HG02981 (cell line): Measurements from ENCODE around the gene MYBL2.

Source experiments
- ATAC-seq: cut with Tn5 transposase; IDR thresholded peaks from one replicate; pipeline ENCODE4 v1.9.1; 2021; ENCODE audit warnings: mild to moderate bottlenecking, moderate library complexity; ENCODE audit not compliant: unreplicated experiment

MYBL2 gene

DNA sequence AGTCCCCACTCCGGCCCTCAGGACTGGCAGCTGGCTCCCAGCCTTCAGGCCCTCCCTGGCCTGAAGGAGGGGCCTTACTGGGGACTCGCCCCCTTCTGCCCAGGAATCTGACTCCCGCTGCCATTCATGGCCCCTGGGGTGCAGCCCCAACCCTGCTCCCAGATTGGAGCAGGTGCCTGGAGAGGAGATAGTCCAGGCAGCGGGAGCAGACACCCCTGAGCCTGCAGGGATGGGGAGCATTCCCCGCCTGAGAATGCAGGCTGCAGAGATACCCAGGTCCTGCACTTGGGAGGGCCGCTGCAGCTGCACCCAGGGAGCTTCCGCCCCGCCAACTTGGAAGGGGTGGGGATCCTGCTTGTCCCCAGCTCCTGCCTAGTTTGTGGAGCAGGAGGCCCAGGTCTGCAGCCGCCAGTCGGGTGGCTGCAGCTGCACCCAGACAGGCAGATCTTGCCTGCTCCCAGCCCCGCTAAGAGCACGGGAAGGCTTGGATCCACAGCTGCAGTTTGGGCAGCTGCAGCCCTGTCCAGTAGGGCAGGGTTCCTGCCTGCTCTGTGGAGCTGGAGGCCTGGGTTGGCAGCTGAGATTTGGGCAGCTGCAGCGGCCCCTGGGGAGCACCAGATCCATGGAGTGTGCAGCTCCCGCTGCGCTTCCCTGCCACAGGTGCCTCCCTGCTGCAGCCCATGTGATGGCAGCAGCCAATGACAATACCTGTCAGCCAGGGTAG, 54.7 kb downstream of the MYBL2 start:
- ATAC-seq: no peak

DNA sequence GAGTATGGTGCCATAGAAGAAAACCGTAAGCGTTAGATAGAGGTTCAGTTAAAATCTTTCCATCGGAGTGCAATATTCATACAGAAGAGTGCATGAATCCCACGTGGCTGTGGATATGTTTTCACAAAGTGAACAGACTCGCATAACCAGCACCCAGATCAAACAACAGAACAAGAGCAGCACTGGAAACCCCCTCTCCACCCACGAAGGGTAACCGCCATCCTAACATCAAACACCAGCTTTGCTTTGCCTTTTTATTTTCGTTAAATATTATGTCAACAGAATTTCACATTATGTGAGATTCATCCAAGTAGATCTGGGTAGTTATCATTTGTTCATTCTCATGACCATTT, 55.2 kb downstream of the MYBL2 start:
- ATAC-seq: no peak

DNA sequence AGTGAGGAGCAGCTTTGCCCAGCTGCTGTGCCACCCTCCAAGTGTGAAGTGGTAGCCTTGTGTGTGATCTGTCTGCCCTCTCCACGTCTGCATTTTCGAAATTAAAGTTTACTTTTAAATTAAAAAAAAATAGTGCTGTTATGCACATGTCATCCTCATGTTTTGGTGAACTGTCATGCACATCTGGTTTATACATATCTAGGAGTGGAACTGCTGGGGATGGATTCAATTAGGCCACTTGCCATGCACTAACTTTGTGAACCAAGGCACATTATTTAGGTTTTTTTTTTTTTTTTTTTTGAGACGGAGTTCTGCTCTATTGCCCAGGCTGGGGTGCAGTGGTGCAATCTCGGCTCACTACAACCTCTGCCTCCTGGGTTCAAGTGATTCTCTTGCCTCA, 56.3 kb downstream of the MYBL2 start:
- ATAC-seq: no peak

DNA sequence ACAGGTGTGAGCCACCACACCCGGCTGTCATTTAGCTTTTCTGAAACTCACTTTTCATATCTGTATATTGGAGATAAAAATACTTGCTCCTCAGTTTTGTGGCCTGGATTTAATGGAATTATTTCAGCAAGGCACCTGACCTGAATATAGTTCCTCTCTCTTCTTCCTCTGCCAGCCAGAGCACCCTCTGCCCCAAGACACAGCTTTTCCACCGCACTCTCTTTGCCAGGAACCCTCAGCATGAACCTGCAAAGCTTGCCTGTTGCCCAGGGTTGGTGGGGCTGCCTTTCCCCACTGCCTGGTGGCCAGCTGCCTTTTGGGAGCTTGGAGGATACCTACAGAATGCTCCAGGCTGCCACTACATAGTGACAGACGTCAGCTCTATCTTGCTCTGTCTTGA, 56.8 kb downstream of the MYBL2 start:
- ATAC-seq: no peak

DNA sequence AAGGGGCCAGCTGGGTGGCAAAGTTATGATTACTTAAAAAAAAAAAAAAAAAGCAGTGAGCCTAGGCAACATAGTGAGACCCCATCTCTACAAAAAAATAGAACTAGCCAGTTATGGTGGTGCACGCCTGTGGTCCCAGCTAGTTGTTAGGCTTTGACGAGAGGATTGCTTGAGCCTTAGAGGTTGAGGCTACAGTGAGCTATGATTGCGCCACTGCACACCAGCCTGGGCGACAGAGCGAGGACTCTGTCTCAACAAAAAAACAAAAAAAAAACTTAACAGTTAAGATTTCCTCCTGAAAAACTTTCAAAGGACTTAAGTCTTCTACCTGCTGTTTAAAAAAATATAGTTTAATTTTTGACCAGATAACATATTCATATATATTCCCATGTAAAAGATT, 57.5 kb downstream of the MYBL2 start:
- ATAC-seq: no peak

DNA sequence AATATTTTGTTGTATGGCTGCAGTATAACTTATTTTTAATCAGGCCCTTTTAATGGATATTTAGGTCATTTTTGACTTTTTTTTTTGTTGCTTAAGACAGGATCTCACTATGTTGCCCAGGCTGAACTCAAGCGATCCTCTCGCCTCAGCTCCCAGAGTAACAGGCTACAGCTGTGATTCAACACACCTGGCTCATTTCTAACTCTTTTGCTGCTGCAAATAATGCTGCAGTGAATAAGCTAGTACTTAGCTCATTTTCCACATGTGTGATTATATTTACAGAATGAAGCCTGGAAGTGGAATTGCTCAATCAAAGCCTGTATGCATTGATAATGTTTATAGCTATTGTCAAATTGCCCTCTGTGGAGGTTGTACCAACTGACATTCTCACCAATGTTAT, 58.8 kb downstream of the MYBL2 start:
- ATAC-seq: no peak

DNA sequence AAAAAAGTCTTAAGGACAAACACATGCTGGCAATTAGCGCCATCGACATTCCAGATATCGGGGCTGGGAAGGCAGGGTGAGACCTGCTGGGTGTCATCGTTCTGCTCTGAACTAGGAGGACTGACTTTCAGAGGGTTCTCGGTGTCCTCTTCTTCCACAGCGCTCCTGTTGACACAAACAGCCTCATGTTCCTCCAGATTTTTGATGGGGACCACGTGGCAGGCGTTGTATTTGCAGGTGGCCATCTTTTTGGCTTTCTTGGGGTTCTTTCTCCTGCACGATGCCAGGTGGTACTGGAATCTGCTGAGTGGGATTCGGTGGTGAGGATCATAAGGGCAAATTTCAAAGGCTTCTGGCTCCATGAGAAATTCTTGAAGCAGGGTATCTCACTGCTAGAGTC, 59.4 kb downstream of the MYBL2 start:
- ATAC-seq: no peak

DNA sequence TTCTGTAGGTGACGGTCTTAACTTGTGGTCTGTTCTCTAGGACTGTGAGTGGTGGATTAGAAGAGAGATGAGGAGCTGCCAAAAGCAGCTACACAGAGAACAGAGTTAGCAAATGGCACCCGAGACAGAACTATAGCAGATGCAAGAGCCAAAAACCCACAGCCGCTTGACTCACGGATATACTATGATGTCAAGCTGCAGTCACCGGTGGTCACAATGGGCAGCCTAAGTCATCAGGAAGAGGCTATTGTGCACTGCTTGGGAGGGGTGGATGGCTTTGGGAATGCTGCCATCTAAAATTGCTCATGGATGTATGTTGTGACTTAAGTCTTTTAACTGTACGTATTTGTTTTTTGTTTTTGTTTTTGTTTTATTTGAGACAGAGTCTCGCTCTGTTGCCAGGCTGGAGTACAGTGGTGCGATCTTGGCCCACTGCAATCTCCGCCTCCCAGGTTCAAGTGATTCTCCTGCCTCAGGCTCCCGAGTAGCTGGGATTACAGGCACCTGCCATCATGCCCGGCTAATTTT, 60.0 kb downstream of the MYBL2 start, which contains the start of gene GTSF1L:
Gene GTSF1L, minus strand, starts transcription at position 192 of the 528 bp plus-strand sequence. CDS start 308 bp downstream, outside the sequence.
- ATAC-seq: no peak

DNA sequence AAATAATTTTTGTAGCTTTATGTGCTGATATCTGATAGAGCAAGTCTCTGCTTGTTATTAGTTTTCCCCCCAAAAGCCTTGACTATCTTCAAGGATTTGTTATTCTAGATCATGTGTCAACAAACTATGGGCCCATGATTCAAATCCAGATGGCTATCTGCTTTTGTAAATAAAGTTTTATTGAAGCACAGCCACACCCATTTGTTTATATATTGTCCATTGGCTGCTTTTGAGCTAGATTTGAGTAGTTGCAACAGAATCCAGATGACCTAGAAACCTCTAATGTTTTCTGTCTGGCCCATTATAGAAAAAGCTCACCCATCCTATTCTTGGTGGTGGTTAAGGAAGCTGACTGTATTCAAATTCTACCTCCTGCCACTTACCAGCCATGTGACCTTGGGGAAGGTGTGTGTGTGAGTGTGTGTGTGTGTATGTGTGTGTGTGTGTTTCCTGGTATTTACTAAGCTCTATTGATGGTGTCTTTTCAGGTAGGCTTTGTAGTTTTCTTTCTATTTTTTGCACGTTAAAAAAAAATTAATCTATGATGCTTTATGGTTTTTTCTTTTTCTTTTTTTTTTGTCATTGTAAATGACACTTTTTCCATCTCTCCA, 61.2 kb downstream of the MYBL2 start:
- ATAC-seq: no peak

DNA sequence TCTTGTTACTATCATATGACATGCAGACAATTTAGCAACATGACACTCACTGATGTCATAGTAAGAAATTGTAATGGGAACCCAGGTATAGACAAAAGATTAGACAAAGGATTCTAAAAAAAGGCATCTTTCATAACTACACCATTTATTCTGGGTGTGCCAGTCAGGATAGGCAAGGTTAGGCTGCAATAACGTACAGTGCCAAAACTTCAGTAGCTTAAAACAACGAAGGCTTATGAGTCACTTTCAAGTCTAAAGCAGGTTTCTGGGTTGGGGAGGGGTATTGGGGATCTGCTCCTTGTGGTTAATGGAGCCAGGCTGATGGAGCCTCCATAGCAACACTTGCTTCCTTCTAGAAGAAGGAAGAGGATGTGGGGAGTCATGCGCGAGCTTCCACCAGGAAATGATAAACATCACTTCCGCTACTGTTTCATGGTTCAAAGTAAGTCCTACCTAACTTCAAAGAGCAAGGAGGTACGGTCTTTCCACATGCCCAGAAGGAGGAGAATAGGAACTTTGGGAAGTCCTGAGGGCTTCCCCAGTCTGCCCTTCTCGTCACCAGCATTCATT, 61.9 kb downstream of the MYBL2 start:
- no peak for ATAC-seq

DNA sequence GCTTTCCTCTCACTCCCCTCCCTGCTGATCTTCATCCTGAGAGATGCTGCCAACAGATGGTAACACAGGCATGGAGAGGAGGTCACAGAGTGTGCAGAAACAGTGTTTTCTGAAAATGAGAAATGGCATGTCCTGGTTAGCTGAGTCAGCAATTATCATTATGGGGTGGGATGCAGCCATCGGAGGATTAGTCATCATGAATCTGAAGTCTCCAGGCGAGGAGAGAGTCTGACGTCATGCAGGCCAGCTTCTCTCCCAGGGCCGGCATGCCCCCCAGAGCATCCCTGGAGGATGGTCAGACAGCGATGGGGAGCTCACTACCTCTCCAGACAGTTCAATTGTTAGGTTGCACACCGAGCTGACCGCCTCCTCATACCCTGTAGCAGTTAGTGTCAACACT, 64.6 kb downstream of the MYBL2 start:
- no peak for ATAC-seq

DNA sequence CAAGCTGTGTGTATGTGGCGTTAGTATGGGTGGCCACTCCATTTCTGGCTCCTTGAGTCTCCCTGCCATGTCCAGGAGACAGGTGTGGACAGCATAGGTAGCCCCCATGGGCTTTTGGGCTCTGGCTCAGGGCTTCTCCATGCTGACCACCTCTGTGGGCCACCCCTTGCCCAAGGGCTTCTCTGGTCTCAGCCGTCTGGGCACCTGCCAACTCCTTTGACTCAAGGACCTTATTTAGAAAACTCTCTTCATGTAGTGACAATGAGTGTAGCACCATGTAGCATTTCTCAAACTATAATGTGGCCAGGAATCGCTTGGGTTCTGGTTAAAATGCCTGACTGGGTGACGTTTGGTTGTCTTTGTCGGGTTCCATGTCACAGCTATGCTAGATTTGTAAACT, 65.0 kb downstream of the MYBL2 start:
- ATAC-seq: no peak

DNA sequence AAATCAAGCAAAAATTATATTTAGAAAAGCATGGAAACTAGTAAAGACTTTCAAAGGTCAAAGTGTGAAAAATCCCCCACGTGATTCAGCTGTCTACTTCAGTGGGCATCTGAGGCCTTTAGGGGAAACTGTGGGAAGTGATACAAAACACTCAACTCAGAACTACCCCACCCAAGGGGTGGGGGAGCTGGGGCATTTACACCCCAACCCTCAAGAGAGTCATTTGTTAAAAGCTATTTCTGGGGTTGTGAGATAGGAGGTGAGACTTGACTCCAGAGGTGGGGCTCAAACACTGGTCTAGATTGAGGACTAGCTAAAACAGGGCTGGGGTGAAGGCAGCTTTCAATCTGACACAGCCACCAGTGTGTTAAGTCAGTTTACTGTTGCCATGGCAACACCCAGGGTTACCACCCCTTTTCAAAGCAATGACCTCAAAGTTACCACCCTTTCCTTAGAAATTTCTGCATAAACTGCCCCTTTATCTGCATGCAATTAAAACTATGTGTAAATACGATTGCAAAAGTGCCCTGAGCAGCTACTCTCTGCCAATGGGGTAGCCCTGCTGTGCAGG, 69.8 kb downstream of the MYBL2 start:
- no peak for ATAC-seq

DNA sequence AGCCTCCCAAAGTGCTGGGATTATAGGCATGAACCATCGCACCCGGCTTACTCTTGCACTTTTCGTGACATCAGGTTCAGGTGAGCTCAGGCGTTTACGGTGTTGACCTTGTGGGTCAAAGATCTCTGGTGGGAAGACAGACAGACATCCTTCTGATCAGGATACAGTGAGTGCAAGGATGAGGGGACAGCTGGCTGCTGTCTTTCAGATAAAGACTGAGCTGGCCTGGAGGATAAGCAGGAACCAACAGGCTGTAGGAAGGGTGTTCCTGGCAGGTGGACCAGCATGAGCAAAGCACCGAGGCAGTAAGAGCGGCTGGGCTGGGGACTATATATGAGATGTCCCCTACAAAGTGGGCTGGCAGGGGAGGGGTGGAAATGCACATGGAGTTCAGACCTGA, 71.0 kb downstream of the MYBL2 start:
- no peak for ATAC-seq

DNA sequence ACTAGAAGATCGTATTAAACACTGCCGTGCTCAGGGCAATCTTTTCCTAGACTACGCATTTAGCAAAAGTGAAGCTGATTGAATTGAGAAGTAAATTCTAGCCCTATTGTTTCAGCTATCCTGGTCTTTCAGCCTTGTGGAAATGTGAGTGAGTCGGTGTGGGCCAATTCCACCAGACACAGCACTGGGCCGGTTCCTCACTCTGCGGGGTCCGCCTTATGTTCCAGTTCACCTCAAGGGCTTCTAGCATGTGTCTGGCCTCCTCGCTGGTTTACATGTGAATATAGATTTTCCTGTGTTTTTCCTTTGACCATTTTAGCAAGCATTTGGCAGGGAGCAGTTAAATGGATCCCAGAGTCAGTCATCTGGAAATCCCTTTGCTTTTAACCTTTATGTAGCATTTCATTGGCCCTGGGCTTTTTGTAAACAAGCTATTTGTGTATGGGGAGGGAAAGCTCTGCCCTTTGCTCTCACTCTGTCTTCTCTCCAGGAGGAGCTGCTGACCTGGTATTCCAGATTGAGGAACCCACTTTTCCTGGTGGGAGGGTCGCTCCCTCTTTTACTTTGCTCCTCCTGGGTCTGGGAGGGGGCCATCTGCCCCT, 72.3 kb downstream of the MYBL2 start:
- ATAC-seq: no peak

DNA sequence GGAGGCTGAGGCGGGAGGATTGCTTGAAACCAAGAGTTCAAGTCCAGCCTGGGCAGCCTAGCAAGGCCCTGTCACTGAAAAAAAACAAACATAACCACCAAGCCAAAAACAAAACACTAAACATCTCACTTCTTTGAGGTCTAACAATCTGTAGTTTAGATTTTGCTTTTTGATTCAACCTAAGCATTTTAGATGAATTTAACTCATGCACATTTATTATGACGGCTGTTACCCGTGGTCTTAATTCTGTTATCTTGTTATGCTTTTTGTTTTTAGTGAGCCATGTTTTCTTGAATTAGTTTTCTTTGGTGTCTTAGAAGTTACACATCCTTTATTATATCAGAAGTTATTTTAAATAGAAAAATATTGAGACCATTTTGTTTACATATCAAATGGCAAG, 73.7 kb downstream of the MYBL2 start:
- ATAC-seq: no peak

DNA sequence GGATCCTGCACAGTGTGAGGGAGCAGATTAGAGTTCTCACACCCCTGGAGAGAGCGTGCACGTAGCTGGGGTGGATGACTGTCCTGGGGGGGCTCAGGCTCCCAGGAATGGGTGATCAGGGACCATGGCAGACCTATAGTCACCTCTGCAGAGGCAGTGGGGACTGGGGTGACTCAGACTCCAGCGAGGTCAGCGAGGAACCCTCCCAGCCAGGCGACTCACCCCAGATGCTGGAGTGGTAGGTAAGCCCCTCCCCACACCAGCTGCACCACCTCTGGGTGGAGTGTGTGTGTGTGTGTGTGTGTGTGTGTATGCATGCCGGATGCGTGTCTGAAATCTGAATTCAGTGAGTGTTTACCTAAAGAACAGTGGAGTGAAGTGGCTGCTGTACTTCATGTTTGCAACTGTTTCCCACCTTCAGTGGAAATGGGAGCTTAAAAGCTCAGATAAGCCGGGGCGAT, 77.3 kb downstream of the MYBL2 start:
- no peak for ATAC-seq

DNA sequence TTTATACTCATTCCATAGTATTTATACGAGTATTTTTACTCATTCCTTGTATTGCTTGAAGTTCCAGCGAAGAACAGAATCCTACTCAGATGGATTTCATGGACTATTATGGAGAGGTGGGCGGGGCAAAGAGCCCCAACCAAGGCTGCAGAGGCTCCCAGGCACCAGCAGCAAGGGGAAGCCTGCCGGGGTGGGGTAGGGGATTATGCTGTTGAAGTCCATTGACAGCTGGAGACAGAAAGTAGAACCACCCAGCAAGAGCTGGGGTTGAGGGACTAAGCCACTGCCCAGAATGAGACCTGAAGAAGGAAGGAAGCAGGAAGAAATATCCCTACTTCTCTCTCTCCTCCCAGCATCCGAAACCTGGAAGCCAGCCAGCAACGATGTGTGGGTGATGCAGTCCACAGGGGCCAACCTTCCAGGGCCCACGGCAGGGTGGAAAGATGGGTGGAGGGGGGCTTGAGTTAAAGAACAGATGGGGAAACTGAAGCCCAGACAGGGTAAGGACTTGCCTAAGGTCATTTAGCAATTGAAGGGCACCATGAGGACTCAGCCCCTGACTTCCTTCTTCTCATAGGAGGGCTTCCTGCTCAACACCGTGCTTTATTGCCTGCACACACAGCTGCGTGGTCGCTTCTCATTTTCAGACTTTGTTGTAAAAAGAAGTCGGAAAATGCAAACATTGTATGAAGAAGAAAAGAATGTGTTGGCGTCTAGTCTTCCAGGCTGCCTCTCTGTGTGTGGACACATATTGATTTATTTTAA, 78.2 kb downstream of the MYBL2 start:
- ATAC-seq: no peak

DNA sequence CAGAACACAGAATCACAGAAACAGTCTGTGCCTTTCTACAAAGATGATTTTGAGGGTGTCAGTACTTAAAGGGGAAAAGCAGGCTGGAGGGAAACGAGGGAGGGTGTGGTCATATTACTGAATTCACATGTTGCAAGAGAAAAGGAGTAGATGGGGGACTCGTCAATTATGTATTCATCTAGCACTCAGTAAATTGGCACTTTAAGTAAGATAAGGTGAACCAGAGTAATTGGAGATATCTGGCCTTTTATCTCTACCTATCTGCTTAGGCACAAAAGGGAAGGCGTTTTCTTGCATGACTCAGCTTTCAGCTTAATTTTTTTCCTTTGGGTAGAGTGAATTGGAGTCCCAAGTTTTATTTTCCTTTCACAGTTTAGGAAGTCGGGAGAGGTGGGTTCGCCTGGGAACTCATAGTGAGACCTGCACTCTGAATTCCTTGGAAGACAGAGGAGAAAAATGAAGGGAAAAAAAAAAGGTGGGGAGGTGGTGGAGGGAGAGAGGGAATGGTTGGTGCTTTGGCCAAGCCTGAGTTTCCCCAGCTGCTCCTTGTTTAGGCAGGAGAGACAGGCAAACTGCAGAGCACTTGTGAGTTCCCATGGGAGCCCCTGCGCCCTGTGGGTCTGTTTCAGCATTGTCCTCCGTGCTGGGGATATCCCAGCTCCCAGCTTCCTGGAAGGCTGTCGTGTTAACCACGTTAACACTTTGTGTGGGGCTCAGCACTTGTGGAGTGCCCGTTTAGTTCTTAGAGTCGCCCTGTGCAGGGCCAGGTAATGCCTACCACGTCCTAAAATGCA, 79.6 kb downstream of the MYBL2 start:
- no peak for ATAC-seq

DNA sequence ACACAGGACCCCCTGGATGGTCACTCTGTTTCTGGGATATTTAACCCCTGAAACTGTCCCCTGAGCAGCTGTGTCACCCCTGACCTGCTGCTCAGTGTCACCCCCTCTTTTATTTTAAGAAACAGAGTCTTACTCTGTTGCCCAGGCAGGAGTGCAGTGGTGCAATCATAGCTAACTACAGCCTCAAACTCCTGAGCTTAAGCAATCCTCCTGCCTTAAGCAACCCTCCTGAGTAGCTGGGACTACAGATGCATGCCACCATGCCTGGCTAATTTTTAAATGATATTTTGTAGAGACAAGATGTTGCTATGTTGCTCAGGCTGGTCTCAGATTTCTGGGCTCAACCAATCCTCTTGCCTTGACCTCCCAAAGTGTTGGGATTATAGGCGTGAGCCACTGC, 81.4 kb downstream of the MYBL2 start:
- no peak for ATAC-seq
